ENCODE data around the gene GSTK1.

Gene GSTK1

GRCh38 chr7:143299346-143299745 is 36.1 kb downstream of the GSTK1 start:
- DNase-seq (ENCODE audit: low read depth), result no peak

- DNase-seq (ENCODE audit: low read depth), result no peak
Observed at GRCh38 chr7:143299840-143300239, 36.6 kb downstream of the GSTK1 start.

GRCh38 chr7:143300959-143301935 is 38.0 kb downstream of the GSTK1 start:
- no peak for DNase-seq (ENCODE audit: low read depth)

GRCh38 chr7:143303733-143304132 is 40.5 kb downstream of the GSTK1 start:
- DNase-seq (ENCODE audit: low read depth), result no peak

- DNase-seq (ENCODE audit: low read depth), result no peak
Observed at GRCh38 chr7:143304938-143305337, 41.7 kb downstream of the GSTK1 start.

- DNase-seq (ENCODE audit: low read depth), result no peak
Observed at GRCh38 chr7:143305423-143306070, 42.3 kb downstream of the GSTK1 start.

GRCh38 chr7:143308632-143309031 is 45.4 kb downstream of the GSTK1 start:
- DNase-seq (ENCODE audit: low read depth), result no peak

GRCh38 chr7:143314127-143314526 is 50.9 kb downstream of the GSTK1 start:
- no peak for DNase-seq (ENCODE audit: low read depth)

- no peak for DNase-seq (ENCODE audit: low read depth)
Observed at GRCh38 chr7:143315776-143316175, 52.5 kb downstream of the GSTK1 start, which contains the start of gene CLCN1. CLCN1 (plus strand) TSS chr7:143316111; CDS start chr7:143316213, 102 bp downstream.

- DNase-seq (ENCODE audit: low read depth), result no peak
Observed at GRCh38 chr7:143316492-143316891, 53.3 kb downstream of the GSTK1 start.

- no peak for DNase-seq (ENCODE audit: low read depth)
Observed at GRCh38 chr7:143318661-143319060, 55.4 kb downstream of the GSTK1 start.

Measured in HS-27A (cell line).